Ovary (tissue), 9 donors: ENCODE results near the gene EML6. TPM values are rescaled to one million over a fixed set of nuclear protein-coding genes. Genes with fewer than 3 reads are reported as not detected.

Experiments
- DNase-seq, 5 donors: peaks; one replicate each; pipeline ENCODE4 v3.0.0-alpha.2; 2019 to 2020
- H3K27ac ChIP-seq, 2 donors: fragments of 200-600 bp; one replicate each; pipeline versions ENCODE4 v1.5.1 to v1.8.0; 2019 to 2022
- H3K27me3 ChIP-seq: fragments of 200-600 bp; one replicate; pipeline ENCODE4 v1.8.0; 2022
- H3K36me3 ChIP-seq: fragments of 200-600 bp; sonication (generic); one replicate; pipeline ENCODE4 v1.5.1; 2019
- H3K4me1 ChIP-seq: one replicate; pipeline ENCODE4 v1.8.1; 2013; ENCODE audit warnings: mild to moderate bottlenecking, moderate library complexity; ENCODE audit not compliant: insufficient read depth
- H3K4me3 ChIP-seq: fragments of 200-600 bp; sonication (generic); one replicate; pipeline ENCODE4 v1.5.1; 2017
- H3K9me3 ChIP-seq, 2 donors: fragments of 200-600 bp in 1 of 2; sonication (generic) in 1 of 2; one replicate each; pipeline versions ENCODE4 v1.5.1 to v1.8.1; 2013 to 2019; ENCODE audit warnings: mild to moderate bottlenecking in 1 of 2, moderate library complexity in 1 of 2
- CTCF ChIP-seq, 3 donors: fragments of 450-650 bp in 2 of 3; fragments of 200-600 bp in 1 of 3; IDR thresholded peaks; one replicate each; pipeline versions ENCODE4 v1.5.1 to v1.8.0; 2016 to 2022; ENCODE audit warnings: antibody characterized with exemption in 3 of 3, mild to moderate bottlenecking in 1 of 3
- EP300 ChIP-seq: sonication (generic); formaldehyde crosslinking; IDR thresholded peaks from one replicate; pipeline ENCODE4 v1.6.1; 2017; ENCODE audit warnings: antibody characterized with exemption
- POLR2A ChIP-seq: fragments of 450-650 bp; IDR thresholded peaks from one replicate; pipeline ENCODE4 v1.6.1; 2017; ENCODE audit warnings: antibody characterized with exemption, mild to moderate bottlenecking, moderate library complexity
- WGBS, 3 donors: extraction: QIAGEN DNeasy Blood & Tissue Kit in 1 of 3; methylation state at CpG; one replicate each; pipeline versions ENCODE4 v1.1.5 to v1.1.7; 2013 to 2017; 5-methylcytosine and 5-hydroxymethylcytosine counted together
- intact Hi-C, 4 donors: fragments of 100-400 bp; cut with DNase I; formaldehyde crosslinking; loops; one replicate each; pipeline versions ENCODE4 v1.11.0 to v1.15.1; 2022 to 2023
- polyA plus RNA-seq, 2 donors: library from polyadenylated mRNA; stranded (reverse); fragments of 200-250 nt in 1 of 2; fragments of 350-450 nt in 1 of 2; fragmentation: Illumina TruSeq in 1 of 2; extraction: RNeasy Lipid Tissue Mini Kit (QIAGEN cat#74804) in 1 of 2; gene quantifications; one replicate each; pipeline ENCODE4 v1.2.3, GENCODE V29; 2013 to 2014
- total RNA-seq, 7 donors: library from RNA; depleted of rRNA in 2 of 7; stranded (reverse); fragments of >200 nt in 2 of 7; fragmentation: NEBNext Ultra II Directional in 3 of 7; extraction: Animal tissue kit (Norgen Biotek cat#: 25700) in 3 of 7; gene quantifications; one replicate each; pipeline versions ENCODE4 v1.1.0 to v1.2.4, GENCODE V29; 2016 to 2023
- donor health status: DM: no; HTN: no; CAD: no; lungs with moderate emphysema.
- donor health status: DM: no; HTN: no; CAD: no.
- donor health status: Bipolar disorder and iron deficiency.
- donor health status: DM: yes; HTN: yes; CAD: no.
- donor health status: DM: no; HTN: no; CAD: no.
- donor health status: DM: yes; HTN: yes; CAD: no.

The EML6 gene
- total and polyA plus RNA-seq, 9 donors, result 0.22 to 3.7 (median 0.48) TPM

GRCh38 chr2:54814389-54815147 lies 91.1 kb downstream of the EML6 start:
- Histone ChIP-seq H3K4me3 (no peak overlapping the region), H3K36me3 (no peaks in the 10 kb centered on the region), H3K27me3 (no peaks in the 10 kb centered on the region), H3K27ac (no peak overlapping the region), H3K4me1 (no peaks in the 10 kb centered on the region), H3K9me3 (no peaks in the 10 kb centered on the region)
- intact Hi-C loops, result no loop called here
- WGBS, 3 donors, result 63 to 72% (median 68%) methylated on average over 9 of the region's 9 CpGs
- TF ChIP-seq EP300 (no peak), POLR2A (no peak), CTCF (IDR thresholded peaks at IDR 0.05) (no peak)
- DNase-seq, result no peak

DNA sequence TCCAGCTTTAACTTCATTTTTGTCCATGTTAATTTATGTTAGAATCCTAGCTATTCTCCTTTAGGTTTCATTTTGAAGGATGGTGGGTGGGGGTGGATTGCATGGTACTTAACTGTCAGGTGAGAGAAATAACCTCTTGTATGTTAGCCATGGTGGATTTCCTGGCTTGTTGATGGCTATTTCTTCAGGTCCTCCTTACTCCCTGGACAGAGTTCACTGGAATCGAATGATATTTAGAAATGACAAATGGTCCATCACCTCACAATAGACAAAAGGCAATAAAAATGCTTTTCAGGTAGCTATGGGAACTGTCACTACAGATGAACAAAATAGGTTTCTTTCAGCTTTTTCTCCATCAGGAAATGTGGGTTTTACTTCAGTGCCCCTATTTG lies 91.7 kb downstream of the EML6 start:
- intact Hi-C loops, result no loop called here
- no peaks in the 10 kb centered on the region for H3K4me1 ChIP-seq
- H3K27ac ChIP-seq, result no peak overlapping the region
- WGBS, 3 donors, result 79 to 90% (median 88%) methylated on average over 1 of the region's 1 CpG
- TF ChIP-seq CTCF (IDR thresholded peaks at IDR 0.05) (no peak), EP300 (no peak), POLR2A (no peak)
- no peaks in the 10 kb centered on the region for H3K27me3 ChIP-seq
- H3K4me3 ChIP-seq, result no peak overlapping the region
- DNase-seq, result no peak
- H3K36me3 ChIP-seq, result no peaks in the 10 kb centered on the region
- no peaks in the 10 kb centered on the region for H3K9me3 ChIP-seq

GRCh38 chr2:54818226-54818625 lies 94.8 kb downstream of the EML6 start:
- no peak for DNase-seq
- intact Hi-C loops, result no loop called here
- H3K27ac ChIP-seq, result no peak overlapping the region
- no peaks in the 10 kb centered on the region for H3K36me3 ChIP-seq
- WGBS, 3 donors, result 68 to 80% (median 74%) methylated on average over 2 of the region's 2 CpGs
- no peak overlapping the region for H3K4me3 ChIP-seq
- H3K4me1 ChIP-seq, result no peaks in the 10 kb centered on the region
- no peaks in the 10 kb centered on the region for H3K9me3 ChIP-seq
- no peak for TF ChIP-seq CTCF (IDR thresholded peaks at IDR 0.05)
- no peak for TF ChIP-seq POLR2A
- TF ChIP-seq EP300, result no peak
- H3K27me3 ChIP-seq, result no peaks in the 10 kb centered on the region

DNA sequence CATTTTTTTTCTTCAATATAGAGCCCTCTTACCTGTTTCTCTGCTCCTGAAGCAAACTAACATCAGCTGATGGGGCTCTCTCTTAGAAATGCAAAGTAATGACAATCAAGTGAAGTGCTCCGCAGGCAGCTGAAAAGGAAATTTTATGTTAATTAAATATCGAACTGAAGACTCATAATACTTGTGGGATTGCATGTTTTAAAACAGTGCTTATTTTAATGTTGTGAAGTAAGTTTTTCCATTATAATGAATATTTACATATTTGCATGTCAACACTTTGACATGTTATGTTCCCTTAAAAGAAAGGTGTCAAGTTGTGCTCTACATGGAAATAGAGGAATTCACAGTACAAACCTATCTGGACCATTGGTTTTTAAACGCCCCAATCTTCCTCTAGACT lies 97.1 kb downstream of the EML6 start:
- Histone ChIP-seq H3K9me3 (no peaks in the 10 kb centered on the region), H3K27ac (no peak overlapping the region), H3K36me3 (no peaks in the 10 kb centered on the region), H3K4me1 (no peaks in the 10 kb centered on the region), H3K27me3 (no peaks in the 10 kb centered on the region), H3K4me3 (no peak overlapping the region)
- WGBS, 3 donors, result 65 to 71% (median 70%) methylated on average over 3 of the region's 3 CpGs
- intact Hi-C loops, result no loop called here
- DNase-seq, result no peak
- TF ChIP-seq CTCF (IDR thresholded peaks at IDR 0.05) (no peak), POLR2A (no peak), EP300 (no peak)
